ENCODE measurements around the gene UBL4A.

DNA sequence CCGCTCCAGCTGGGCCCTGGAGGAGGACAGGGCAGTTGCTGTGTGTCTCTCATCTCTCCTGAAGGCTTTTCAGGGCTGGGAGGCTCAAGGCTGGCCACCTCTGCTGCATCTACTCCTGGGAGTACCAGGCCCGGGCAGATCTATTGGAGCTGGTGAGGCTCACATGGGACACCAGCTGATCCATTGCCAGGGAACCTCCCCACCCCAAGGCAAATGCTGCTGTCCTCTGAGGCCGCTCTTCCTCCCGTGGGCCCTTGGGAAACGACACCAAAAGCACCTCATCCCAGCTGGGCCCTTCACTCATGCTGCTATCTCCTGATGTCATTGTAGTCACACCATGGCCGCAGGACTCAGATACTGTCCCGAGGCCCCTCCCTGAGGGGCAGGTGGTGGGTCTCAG, 3.6 kb downstream of the UBL4A start:
- TF ChIP-seq, protein P1, sequence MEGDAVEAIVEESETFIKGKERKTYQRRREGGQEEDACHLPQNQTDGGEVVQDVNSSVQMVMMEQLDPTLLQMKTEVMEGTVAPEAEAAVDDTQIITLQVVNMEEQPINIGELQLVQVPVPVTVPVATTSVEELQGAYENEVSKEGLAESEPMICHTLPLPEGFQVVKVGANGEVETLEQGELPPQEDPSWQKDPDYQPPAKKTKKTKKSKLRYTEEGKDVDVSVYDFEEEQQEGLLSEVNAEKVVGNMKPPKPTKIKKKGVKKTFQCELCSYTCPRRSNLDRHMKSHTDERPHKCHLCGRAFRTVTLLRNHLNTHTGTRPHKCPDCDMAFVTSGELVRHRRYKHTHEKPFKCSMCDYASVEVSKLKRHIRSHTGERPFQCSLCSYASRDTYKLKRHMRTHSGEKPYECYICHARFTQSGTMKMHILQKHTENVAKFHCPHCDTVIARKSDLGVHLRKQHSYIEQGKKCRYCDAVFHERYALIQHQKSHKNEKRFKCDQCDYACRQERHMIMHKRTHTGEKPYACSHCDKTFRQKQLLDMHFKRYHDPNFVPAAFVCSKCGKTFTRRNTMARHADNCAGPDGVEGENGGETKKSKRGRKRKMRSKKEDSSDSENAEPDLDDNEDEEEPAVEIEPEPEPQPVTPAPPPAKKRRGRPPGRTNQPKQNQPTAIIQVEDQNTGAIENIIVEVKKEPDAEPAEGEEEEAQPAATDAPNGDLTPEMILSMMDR (IDR thresholded peaks at IDR 0.05), result no peak
- no peak for TF ChIP-seq POLR2AphosphoS5 (IDR thresholded peaks at IDR 0.05)
- no peak for TF ChIP-seq EP300 (IDR thresholded peaks at IDR 0.05)
- no peak for TF ChIP-seq POLR2A (IDR thresholded peaks at IDR 0.05)
